Osteocyte (in vitro differentiated cells): Measurements from ENCODE around the gene CKB. TPM values are rescaled to one million over a fixed set of nuclear protein-coding genes. Genes with fewer than 3 reads are reported as not detected.
A peak's percentile ranks its signal among the peaks of the same experiment; 100 is the strongest.

ENCODE experiments used
- DNase-seq: peaks from one replicate; pipeline ENCODE4 v3.0.0; 2021; ENCODE audit warnings: mixed read lengths; ENCODE audit not compliant: unreplicated experiment; ENCODE audit errors: extremely low spot score
- H3K27ac Mint-ChIP-seq: one replicate; pipeline ENCODE4 v1.8.0; 2021; ENCODE audit warnings: mild to moderate bottlenecking, mixed read lengths; ENCODE audit not compliant: unreplicated experiment
- H3K27me3 Mint-ChIP-seq: one replicate; pipeline ENCODE4 v1.8.0; 2021; ENCODE audit warnings: mixed read lengths; ENCODE audit not compliant: unreplicated experiment
- H3K36me3 Mint-ChIP-seq: one replicate; pipeline ENCODE4 v1.8.0; 2021; ENCODE audit warnings: mixed read lengths; ENCODE audit not compliant: unreplicated experiment
- H3K4me1 Mint-ChIP-seq: one replicate; pipeline ENCODE4 v1.8.0; 2021; ENCODE audit warnings: mixed read lengths; ENCODE audit not compliant: unreplicated experiment
- H3K4me3 Mint-ChIP-seq: one replicate; pipeline ENCODE4 v1.8.0; 2021; ENCODE audit warnings: mild to moderate bottlenecking, moderate library complexity, mixed read lengths; ENCODE audit not compliant: unreplicated experiment
- H3K9me3 Mint-ChIP-seq: one replicate; pipeline ENCODE4 v1.8.0; 2021; ENCODE audit warnings: mixed read lengths; ENCODE audit not compliant: unreplicated experiment
- CTCF ChIP-seq: fragments of 200-600 bp; sonication (generic); IDR thresholded peaks from 2 replicates; pipeline ENCODE4 v1.5.0; 2021; ENCODE audit warnings: antibody characterized with exemption, mild to moderate bottlenecking, moderate library complexity
- total RNA-seq: library from RNA; stranded (reverse); gene quantifications from 2 replicates; pipeline ENCODE4 v1.2.1, GENCODE V29; 2021

CKB gene
- total RNA-seq, 1 donor from 2014 or later, result 25.4 TPM

GRCh38 chr14:103539056-103539825 is 16.6 kb upstream of the CKB start:
- H3K9me3 Mint-ChIP-seq, result no peaks in the 10 kb centered on the region
- peak overlapping the region; percentile 44 for H3K27ac Mint-ChIP-seq

GRCh38 chr14:103538291-103539055 is 15.8 kb upstream of the CKB start:
- no peaks in the 10 kb centered on the region for H3K9me3 Mint-ChIP-seq
- DNase-seq, result no peak
- no peaks in the 10 kb centered on the region for H3K36me3 Mint-ChIP-seq
- no peak overlapping the region for H3K27ac Mint-ChIP-seq
- H3K4me1 Mint-ChIP-seq, result peaks cover 43% of the 10 kb centered on the region
- no peak for TF ChIP-seq CTCF
- H3K4me3 Mint-ChIP-seq, result no peak overlapping the region
- no peaks in the 10 kb centered on the region for H3K27me3 Mint-ChIP-seq

More at GRCh38 chr14:103539056-103539825, 16.6 kb upstream of the CKB start:
- no peaks in the 10 kb centered on the region for H3K36me3 Mint-ChIP-seq
- peaks cover 43% of the 10 kb centered on the region for H3K4me1 Mint-ChIP-seq
- H3K27me3 Mint-ChIP-seq, result no peaks in the 10 kb centered on the region
- H3K4me3 Mint-ChIP-seq, result no peak overlapping the region
- DNase-seq, result no peak
- TF ChIP-seq CTCF, result no peak

- H3K27me3 Mint-ChIP-seq, result no peaks in the 10 kb centered on the region
- DNase-seq, result no peak
- H3K9me3 Mint-ChIP-seq, result no peaks in the 10 kb centered on the region
- H3K4me3 Mint-ChIP-seq, result no peak overlapping the region
- TF ChIP-seq CTCF, result no peak
- no peaks in the 10 kb centered on the region for H3K36me3 Mint-ChIP-seq
- peaks cover 34% of the 10 kb centered on the region for H3K4me1 Mint-ChIP-seq
- H3K27ac Mint-ChIP-seq, result no peak overlapping the region
Measured at GRCh38 chr14:103537175-103537990, 14.8 kb upstream of the CKB start.

GRCh38 chr14:103536693-103537092 is 14.1 kb upstream of the CKB start:
- H3K36me3 Mint-ChIP-seq, result no peaks in the 10 kb centered on the region
- H3K4me1 Mint-ChIP-seq, result peaks cover 28% of the 10 kb centered on the region
- H3K27ac Mint-ChIP-seq, result peak overlapping the region; percentile 12
- DNase-seq, result no peak
- no peak for TF ChIP-seq CTCF
- H3K9me3 Mint-ChIP-seq, result no peaks in the 10 kb centered on the region
- H3K27me3 Mint-ChIP-seq, result no peaks in the 10 kb centered on the region
- no peak overlapping the region for H3K4me3 Mint-ChIP-seq
